HUES64 (cell line): Measurements from ENCODE around the gene ATRN.

Experiments used
- H3K27ac ChIP-seq: 2 replicates; pipeline ENCODE4 v1.7.0; 2013; ENCODE audit warnings: low read depth, low read length, inconsistent platforms
- H3K27me3 ChIP-seq: 2 replicates; pipeline ENCODE4 v1.6.1; 2013; ENCODE audit warnings: mild to moderate bottlenecking, low read length; ENCODE audit not compliant: insufficient read depth
- H3K36me3 ChIP-seq: 2 replicates; pipeline ENCODE4 v1.6.1; 2013; ENCODE audit warnings: mild to moderate bottlenecking, low read length; ENCODE audit not compliant: insufficient read depth
- H3K4me1 ChIP-seq: 2 replicates; pipeline ENCODE4 v1.6.1; 2013; ENCODE audit warnings: mild to moderate bottlenecking, low read length, moderate library complexity; ENCODE audit not compliant: insufficient read depth
- H3K4me3 ChIP-seq: 2 replicates; pipeline ENCODE4 v1.5.1; 2013; ENCODE audit warnings: mild to moderate bottlenecking, low read length, moderate library complexity
- H3K9ac ChIP-seq: 2 replicates; pipeline ENCODE4 v1.6.1; 2013; ENCODE audit warnings: mild to moderate bottlenecking, low read depth, low read length
- H3K9me3 ChIP-seq: 2 replicates; pipeline ENCODE4 v1.6.1; 2013; ENCODE audit warnings: low read depth, low read length; ENCODE audit not compliant: insufficient read depth
- WGBS: fragments of 150-250, 120-280 bp; methylation state at CpG from one replicate; pipeline ENCODE4 v1.1.7; 2013; ENCODE audit warnings: missing lambda C conversion rate; 5-methylcytosine and 5-hydroxymethylcytosine counted together

ATRN gene

GRCh38 chr20:3647473-3647872 is 176.7 kb downstream of the ATRN start:
- H3K27me3 ChIP-seq: no peaks in the 10 kb centered on the region
- no peak overlapping the region for H3K9ac ChIP-seq
- H3K4me3 ChIP-seq: no peak overlapping the region
- no peaks in the 10 kb centered on the region for H3K9me3 ChIP-seq
- H3K4me1 ChIP-seq: no peaks in the 10 kb centered on the region
- no peaks in the 10 kb centered on the region for H3K36me3 ChIP-seq
- H3K27ac ChIP-seq: no peak overlapping the region

GRCh38 chr20:3648951-3649350 is 178.1 kb downstream of the ATRN start:
- Histone ChIP-seq H3K36me3 (no peaks in the 10 kb centered on the region), H3K27me3 (no peaks in the 10 kb centered on the region), H3K4me3 (no peak overlapping the region), H3K9me3 (no peaks in the 10 kb centered on the region), H3K9ac (no peak overlapping the region), H3K4me1 (no peaks in the 10 kb centered on the region), H3K27ac (no peak overlapping the region)
- whole genome bisulfite sequencing: 94% methylated on average over 8 of the region's 9 CpGs

DNA sequence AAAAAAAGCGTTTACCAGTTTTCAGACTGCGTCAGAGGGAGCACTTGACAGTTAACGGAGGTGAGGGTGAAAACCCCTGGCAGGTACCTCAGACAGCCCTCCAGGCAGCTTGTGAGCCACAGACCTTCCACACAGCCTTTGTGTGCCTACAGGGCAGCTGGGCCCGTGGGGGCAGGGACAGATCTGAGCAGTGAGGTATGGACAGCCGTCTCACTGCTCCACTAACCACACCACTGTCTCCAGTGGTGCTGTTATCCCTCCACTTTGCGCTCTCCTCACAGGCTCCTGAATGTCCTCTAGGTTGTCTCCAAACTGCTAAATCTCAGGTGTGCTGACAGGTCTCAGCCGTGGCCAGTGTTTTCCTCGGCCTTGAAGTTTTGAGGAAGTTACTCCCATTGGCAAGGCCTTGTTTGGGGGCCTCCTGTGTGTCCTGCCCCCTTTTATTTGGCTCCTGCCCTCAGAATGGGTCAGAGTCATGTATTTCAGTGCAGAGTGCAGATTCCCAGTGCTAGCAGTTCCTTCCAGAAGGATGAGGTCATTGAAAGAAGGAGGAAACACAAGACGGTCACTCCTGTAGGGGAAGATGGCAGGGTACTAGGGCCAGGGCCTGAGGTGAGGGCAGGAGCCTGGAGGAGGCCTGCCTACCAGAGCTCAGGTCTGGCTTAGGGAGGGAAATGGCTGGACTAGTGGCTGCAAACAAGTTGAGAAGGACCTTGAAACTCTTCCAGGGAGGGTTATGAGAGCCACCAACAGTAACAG is 180.6 kb downstream of the ATRN start:
- H3K4me3 ChIP-seq: no peak overlapping the region
- no peak overlapping the region for H3K9ac ChIP-seq
- no peaks in the 10 kb centered on the region for H3K36me3 ChIP-seq
- no peaks in the 10 kb centered on the region for H3K4me1 ChIP-seq
- no peaks in the 10 kb centered on the region for H3K9me3 ChIP-seq
- H3K27ac ChIP-seq: no peak overlapping the region
- no peaks in the 10 kb centered on the region for H3K27me3 ChIP-seq
- WGBS: 88% methylated on average over 9 of the region's 9 CpGs

DNA sequence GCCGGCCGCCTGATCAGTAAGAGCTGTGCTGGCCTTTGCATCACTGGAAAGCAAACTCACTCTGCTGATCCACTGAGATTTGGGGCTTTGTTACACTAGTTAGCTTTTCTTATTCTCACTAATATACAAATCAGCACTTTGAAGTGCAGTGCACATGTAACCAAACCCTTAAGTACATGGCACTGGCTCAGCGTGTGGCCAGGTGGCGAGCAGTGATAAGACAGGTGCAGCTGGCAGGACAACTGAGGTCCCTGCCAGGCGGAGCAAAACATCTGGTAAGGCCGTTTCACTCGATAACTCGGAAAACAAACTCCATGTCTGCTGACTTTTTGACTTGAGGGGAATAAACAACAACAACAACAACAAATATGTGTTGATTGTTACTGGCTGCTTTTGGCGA is 181.4 kb downstream of the ATRN start:
- Histone ChIP-seq H3K9ac (no peak overlapping the region), H3K27me3 (no peaks in the 10 kb centered on the region), H3K4me3 (no peak overlapping the region), H3K36me3 (no peaks in the 10 kb centered on the region), H3K4me1 (no peaks in the 10 kb centered on the region), H3K9me3 (no peaks in the 10 kb centered on the region), H3K27ac (no peak overlapping the region)
- 95% methylated on average over 9 of the region's 9 CpGs for WGBS

GRCh38 chr20:3652676-3653596 is 182.1 kb downstream of the ATRN start:
- Histone ChIP-seq H3K27ac (no peak overlapping the region), H3K4me3 (no peak overlapping the region), H3K4me1 (no peaks in the 10 kb centered on the region), H3K27me3 (no peaks in the 10 kb centered on the region), H3K9me3 (no peaks in the 10 kb centered on the region), H3K36me3 (no peaks in the 10 kb centered on the region), H3K9ac (no peak overlapping the region)
- 86% methylated on average over 10 of the region's 10 CpGs for WGBS

DNA sequence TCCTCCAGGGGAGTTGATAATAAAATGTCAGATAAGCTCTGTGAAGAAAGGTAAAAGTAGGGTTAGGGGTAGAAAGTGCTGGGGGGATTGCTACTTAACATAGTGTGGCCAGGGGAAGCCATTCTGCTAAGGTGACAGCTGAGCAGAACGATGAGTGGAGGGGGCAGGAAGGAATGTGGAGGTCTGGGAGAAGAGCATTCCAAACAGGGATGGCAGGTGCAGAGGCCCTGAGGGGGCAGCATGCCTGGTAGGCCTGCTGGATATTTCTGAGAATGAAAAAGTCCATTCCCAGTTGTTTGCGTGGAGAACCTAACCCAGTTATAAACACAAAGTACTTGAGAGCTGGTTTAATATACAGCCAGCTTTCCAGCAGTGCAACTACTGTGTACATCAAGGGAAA is 183.1 kb downstream of the ATRN start:
- Histone ChIP-seq H3K9ac (no peak overlapping the region), H3K27ac (no peak overlapping the region), H3K36me3 (no peaks in the 10 kb centered on the region), H3K9me3 (no peaks in the 10 kb centered on the region), H3K27me3 (peaks cover under 1% of the 10 kb centered on the region), H3K4me1 (no peaks in the 10 kb centered on the region), H3K4me3 (no peak overlapping the region)
- WGBS: 59% methylated on average over 2 of the region's 2 CpGs

- no peaks in the 10 kb centered on the region for H3K4me1 ChIP-seq
- H3K9me3 ChIP-seq: no peaks in the 10 kb centered on the region
- H3K27ac ChIP-seq: no peak overlapping the region
- no peaks in the 10 kb centered on the region for H3K36me3 ChIP-seq
- peaks cover 7% of the 10 kb centered on the region for H3K27me3 ChIP-seq
- WGBS: 88% methylated on average over 17 of the region's 17 CpGs
- no peak overlapping the region for H3K9ac ChIP-seq
- H3K4me3 ChIP-seq: no peak overlapping the region
Observed at GRCh38 chr20:3654326-3655130, 183.7 kb downstream of the ATRN start.

DNA sequence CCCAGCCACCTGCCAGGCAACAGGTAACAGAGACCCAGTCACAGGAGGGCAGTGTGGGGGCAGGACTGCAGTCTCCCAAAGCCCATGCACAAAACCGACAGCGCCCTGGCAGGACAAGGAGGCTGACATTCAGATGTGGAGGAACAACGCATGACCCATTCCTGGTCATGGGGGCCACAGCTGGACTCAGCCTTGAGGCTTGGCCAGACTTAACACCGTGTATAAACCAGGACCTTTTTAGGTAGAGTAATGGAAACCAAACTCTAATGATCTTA is 184.2 kb downstream of the ATRN start:
- Histone ChIP-seq H3K4me1 (no peaks in the 10 kb centered on the region), H3K9ac (no peak overlapping the region), H3K27ac (no peak overlapping the region), H3K36me3 (no peaks in the 10 kb centered on the region), H3K4me3 (no peak overlapping the region), H3K9me3 (no peaks in the 10 kb centered on the region), H3K27me3 (peaks cover 12% of the 10 kb centered on the region)
- WGBS: 90% methylated on average over 4 of the region's 4 CpGs

GRCh38 chr20:3658019-3658715 is 187.3 kb downstream of the ATRN start:
- H3K4me1 ChIP-seq: no peaks in the 10 kb centered on the region
- peaks cover 43% of the 10 kb centered on the region for H3K27me3 ChIP-seq
- 94% methylated on average over 7 of the region's 7 CpGs for WGBS
- no peak overlapping the region for H3K27ac ChIP-seq
- H3K4me3 ChIP-seq: no peak overlapping the region
- no peaks in the 10 kb centered on the region for H3K9me3 ChIP-seq
- H3K9ac ChIP-seq: no peak overlapping the region
- no peaks in the 10 kb centered on the region for H3K36me3 ChIP-seq

GRCh38 chr20:3658716-3659491 is 188.1 kb downstream of the ATRN start:
- H3K36me3 ChIP-seq: no peaks in the 10 kb centered on the region
- no peak overlapping the region for H3K4me3 ChIP-seq
- H3K4me1 ChIP-seq: no peaks in the 10 kb centered on the region
- H3K9ac ChIP-seq: no peak overlapping the region
- WGBS: 87% methylated on average over 8 of the region's 8 CpGs
- no peaks in the 10 kb centered on the region for H3K9me3 ChIP-seq
- peaks cover 46% of the 10 kb centered on the region for H3K27me3 ChIP-seq
- H3K27ac ChIP-seq: no peak overlapping the region
